Stimulated activated CD8-positive, alpha-beta memory T cell treated with anti-CD3 and anti-CD28 coated beads, Interleukin-12 subunit alpha, Interleukin-12 subunit beta, amount 100 ng/mL, for 24 hours (primary cell): Measurements from ENCODE around the gene PRR14.
"Not testable (repeated sequence)": the region's sequence is repeated elsewhere in the genome, so short reads cannot be mapped to it uniquely, and the experiment has no call there.

ENCODE experiments used
- DNase-seq: peaks from one replicate; pipeline ENCODE4 v3.0.0-alpha.2; 2020; ENCODE audit errors: extremely low read depth

The PRR14 gene

DNA sequence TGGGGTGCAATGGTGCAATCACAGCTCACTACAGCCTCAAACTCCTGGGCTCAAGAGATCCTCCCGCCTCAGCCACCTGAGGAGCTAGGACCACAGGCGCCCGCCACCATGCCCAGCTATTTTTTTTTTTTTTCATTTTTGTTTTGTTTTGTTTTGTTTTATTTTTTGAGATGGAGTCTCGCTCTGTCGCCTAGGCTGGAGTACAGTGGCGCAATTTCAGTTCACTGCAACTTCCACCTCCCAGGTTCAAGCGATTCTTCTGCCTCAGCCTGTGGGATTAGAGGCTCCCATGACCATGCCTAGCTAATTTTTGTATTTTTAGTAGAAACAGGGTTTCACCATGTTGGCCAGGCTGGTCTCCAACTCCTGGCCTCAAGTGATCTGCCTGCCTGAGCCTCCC is 18.3 kb upstream of the PRR14 start:
- not testable (repeated sequence) for DNase-seq

DNA sequence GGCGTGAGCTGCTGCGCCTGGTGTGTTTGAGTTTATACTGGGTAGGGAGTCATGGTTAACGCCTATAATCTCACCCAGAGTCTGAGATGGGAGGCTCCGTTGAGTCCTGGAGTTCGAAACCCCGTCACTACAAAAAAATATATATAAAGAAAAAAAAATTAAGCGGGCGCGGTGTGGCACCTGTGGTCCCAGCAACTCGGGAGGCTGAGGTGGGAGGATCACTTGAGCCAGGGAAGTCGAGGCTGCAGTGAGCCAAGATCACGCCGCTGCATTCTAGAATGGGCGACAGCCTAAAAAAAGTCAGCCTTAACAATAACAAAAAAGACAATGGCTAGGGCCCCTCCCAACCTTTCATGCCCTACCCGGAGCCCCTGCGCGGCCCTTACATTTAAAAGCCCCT is 17.2 kb upstream of the PRR14 start:
- no peak for DNase-seq

DNA sequence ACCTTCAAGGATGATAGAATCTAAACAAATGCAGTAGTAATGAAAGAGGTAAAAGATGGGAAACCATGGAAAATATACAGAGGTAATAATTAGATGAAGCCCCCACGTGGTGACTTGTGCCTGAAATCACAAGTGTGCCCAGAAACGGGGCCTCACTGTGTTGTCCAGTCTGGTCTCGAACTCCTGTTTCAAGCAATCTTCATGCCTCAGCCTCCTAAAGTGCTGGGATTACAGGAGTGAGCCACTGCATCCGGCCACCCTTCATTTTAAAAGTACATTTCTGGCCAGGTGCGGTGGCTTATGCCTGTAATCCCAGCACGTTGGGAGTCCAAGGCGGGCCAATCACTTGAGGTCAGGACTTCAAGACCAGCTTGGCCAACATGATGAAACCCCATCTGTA is 14.2 kb upstream of the PRR14 start:
- DNase-seq, result no peak

DNA sequence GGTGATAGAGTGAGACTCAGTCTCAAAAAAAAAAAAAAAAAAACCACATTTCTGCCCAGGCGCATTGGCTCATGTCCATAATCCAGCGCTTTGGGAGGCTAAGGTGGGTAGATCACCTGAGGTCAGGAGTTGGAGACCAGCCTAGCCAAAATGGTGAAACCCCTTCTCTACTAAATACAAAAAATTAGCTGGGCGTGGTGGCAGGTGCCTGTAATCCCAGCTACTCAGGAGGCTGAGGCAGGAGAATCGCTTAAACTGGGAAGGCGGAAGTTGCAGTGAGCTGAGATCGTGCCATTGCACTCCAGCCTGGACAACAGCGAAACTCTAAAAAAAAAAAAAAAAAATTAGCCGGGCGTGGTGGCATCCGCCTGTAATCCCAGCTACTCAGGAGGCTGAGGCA is 13.6 kb upstream of the PRR14 start:
- not testable (repeated sequence) for DNase-seq

DNA sequence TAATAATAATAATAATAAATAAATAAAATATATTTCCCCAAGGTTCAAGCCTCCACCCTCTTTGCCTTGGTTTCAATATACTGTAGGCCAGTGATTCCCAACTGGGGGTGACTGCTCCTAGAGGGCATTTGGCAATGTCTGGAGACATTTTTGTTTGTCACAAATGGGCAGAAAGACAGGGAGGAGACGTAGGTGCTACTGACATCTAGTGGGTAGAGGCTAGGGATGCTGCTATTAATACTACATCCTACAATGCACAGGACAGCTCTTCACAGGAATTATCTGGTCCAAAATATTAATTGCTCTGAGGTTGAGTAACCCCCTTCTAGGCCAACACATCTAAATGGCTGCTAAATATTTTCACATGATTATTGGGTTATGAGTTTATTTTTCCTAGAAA is 12.8 kb upstream of the PRR14 start:
- DNase-seq, result no peak

DNA sequence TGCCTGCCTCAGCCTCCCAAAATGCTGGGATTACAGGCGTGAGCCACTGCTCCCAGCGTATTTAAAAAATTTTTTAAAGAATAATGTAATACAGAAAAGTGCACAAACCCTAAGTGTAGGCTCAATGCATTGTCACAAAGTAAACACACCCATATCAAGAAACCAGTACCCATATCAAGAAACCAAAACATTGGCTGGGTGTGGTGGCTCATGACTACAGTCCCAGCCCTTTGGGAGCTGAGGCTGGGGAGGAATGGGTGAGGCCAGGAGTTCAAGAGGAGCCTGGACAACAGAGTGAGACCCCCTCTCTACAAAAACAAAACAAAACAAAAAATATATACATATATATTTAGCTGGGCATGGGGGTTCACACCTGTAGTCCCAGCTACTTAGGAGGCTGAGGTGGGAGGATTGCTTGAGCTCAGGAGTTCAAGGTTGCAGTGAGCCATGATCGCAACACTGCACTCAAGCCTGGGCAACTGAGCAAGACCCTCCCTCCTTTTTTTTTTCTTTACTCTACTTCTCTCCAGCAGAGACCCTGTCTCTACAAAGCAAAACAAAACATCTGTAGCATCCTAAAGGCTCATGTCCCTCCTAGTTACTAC is 9.3 kb upstream of the PRR14 start:
- DNase-seq, result no peak

DNA sequence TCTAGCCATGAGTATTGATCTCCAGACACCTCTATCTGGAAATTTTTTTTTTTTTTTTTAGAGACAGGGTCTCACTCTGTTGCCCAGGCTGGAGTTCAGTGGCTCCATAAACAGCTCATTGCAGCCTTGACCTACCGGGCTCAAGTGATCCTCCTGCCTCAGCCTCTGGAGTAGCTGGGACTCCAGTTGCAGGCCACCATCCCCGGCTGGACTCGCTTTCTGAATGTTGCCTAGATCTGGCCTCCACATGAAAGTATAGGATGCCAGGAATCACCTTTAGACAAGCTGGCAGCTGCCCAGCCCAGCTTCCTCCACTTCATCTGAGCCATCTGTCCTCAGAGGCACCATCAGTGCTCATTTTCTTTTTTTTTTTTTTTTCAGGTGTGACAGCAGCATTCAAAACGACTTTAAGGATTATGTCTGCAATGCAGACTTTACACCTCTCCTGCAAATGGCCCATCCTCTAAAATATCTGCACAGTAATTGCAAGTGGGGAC is 6.4 kb upstream of the PRR14 start:
- no peak for DNase-seq

DNA sequence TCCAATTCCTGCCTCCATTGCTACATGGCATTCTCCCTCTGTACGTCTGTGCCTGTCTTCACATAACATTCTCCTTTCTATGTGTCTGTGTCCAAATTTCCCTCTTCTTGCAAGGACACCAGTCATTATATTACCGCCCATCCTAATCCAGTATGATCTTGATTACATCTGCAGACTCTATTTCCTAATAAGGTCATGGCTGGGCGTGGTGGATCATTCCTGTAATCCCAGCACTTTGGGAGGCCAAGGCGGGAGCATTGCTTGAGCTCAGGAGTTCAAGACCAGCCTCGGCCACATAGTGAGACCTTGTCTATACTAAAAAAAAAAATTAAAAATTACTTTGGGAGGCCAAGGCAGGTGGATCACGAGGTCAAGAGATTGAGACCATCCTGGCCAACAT is 5.0 kb upstream of the PRR14 start:
- no peak for DNase-seq

DNA sequence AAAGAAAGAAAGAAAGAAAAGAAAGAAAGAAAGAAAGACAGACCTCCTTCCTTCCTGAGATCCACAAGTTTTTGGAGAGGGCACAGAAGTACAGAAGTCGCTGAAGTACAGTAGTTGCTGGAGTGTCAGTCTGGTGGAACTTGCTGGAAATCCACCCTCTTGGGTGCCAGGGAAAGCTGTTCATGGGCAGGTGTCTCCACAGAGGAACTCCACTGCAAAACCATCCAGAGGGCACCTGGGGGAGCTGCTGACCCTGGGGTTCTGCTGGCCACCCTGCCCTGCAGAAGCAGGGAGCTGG is 3.5 kb upstream of the PRR14 start:
- DNase-seq, result no peak

DNA sequence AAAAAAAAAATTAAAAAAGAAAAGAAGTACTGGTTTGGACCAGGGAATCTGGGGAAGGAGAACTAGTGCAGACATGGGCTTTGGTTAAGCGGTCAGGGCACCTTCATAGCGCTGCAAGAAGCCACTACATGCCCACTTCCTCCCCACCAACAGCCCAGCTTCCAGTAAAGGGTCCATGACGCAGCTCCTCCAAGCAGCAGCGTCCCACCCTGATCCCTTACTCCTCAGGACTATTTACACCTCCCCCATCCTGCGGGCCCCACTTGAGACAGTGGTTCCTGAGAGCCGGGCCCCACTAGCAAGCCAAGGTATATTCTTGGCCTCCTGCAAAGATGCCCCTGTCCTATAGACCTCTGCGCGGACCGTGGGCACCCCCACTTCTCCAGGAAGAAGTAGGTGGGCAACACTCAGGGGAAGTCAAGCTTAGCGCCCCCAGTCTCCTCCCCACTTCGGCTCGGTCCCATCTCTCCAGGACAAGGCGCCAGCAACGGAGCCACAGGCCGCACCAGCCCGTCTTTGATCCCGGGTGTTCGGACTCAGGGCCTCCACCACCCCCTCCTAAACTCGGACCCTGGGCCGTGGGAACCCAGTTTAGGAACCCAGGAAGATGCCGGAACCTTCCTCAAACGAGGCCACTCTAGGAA is 913 bp upstream of the PRR14 start:
- DNase-seq, result no peak

DNA sequence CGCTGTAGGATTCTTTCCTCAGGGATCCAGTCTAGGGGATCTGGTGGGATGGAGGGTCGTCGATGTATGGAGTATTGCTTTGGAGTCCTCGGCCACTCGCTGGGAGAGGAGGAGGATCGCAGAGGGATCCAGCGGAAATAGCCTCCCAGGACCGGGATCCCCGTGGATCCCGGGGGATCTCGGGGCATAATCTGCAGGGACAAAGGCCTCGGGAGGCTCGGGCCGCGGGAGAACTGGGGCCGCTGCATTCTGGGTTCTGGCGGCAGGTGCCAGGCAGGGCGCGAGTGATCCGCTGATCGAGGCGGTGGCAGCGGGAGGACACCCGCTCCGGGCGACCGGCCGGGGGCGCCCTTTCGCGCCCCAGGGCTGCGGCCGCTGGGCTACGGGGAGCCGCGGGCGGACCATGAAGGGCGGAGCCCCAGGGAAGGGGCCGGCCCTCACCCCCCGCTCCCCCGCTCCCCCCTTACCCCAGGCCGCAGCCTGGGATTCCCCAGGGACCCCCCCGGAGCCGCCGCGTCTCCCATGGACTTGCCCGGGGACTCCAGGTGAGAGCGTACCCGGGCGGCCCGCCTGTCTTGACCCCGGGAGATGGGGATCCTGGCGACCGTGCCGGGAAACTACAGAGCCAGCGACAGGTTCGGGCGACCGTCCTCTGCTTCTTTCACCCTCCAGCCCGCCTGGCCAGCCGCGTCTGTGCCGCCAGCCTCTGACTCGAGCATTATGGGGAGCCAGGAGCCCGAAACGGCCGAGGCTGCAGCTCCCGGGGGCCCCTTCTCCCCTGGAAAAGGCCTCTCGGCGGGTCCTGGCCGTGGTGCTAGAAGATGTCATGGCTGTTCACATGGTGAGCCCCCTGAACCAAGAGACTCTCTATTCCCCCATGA is 604 bp downstream of the PRR14 start:
- DNase-seq, result no peak

DNA sequence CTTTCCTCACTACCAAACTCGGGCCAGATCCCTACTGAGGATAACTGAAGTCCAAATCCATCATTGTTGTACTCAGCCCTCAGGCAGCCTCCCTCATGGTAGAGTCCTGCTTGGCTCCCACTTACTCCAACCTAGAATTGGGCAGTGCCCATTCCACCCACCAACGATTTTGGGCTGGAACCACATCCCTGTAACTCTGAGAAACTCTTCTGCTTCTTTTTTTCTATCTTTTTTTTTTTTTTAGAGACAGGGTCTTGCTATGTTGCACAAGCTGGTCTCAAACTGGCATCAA is 1.2 kb downstream of the PRR14 start:
- DNase-seq, result no peak

DNA sequence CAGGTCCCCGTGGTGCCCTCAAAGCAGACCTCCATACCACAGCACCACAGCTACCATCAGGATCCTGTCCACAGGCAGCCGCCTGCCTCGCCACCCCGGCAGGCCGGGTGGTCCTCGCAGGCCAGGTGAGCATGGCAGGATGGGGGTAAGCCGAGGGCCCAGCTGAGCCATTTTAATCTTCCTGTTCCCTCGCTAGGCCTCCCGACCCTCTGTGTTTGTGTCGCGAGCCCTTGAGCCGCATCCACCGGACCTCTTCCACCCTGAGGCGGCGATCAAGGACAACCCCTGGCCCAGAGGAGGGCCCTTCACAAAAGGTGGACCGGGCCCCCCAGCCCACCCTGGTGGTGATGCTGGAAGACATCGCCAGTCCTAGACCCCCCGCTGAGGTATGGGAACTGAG is 2.0 kb downstream of the PRR14 start:
- no peak for DNase-seq

DNA sequence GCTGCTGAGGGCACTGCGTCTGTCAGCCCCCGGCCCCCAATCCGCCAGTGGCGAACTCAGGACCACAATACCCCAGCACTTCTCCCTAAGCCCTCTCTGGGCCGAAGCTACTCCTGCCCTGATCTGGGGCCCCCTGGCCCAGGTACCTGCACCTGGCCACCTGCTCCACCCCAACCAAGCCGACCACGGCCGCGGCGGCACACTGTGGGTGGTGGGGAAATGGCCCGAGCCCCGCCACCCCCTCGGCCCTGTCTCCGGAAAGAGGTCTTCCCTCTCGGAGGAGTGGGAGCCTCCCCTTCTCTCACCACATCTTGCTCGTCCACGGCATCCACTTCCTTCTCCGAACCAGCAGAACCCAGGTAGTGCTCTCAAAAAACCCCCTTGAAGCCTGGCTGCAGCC is 4.1 kb downstream of the PRR14 start:
- no peak for DNase-seq

DNA sequence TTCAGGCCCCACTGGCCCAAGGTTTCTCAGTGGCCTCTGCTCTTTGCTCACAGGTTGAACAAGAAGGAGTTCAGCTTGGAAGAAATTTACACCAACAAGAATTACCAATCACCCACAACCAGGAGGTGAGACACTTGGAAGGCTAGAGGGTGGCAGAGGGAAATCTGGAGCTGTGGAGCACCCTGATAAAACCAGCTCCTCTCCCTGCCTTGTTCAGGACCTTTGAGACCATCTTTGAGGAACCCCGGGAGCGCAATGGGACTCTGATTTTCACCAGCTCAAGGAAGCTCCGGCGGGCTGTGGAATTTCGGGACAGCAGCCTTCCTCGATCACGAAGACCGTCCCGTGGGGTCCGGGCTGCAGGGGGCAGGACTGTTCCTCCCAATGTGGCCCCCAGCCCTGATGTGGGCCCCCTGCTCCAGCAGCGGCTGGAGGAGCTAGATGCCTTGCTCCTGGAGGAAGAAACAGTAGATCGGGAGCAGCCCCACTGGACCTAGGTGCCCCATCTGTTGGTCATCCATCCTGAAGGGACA is 5.1 kb downstream of the PRR14 start:
- DNase-seq, result no peak

DNA sequence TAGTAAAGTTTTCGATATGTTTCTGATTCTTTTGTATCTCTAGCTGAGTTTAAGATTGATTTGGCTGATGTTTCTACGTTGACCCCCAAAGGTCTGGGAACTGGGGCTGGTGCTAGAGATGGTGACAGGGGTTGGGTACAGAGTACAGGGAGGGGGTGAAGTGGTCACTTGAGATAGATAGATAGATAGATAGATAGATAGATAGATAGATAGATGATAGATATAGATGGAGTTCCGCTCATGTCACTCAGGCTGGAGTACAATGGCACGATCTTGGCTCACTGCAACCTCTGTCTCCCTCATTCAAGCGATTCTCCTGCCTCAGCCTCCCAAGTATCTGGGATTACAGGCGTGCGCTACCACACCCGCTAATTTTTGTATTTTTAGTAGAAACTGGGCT is 5.6 kb downstream of the PRR14 start:
- DNase-seq, result no peak

DNA sequence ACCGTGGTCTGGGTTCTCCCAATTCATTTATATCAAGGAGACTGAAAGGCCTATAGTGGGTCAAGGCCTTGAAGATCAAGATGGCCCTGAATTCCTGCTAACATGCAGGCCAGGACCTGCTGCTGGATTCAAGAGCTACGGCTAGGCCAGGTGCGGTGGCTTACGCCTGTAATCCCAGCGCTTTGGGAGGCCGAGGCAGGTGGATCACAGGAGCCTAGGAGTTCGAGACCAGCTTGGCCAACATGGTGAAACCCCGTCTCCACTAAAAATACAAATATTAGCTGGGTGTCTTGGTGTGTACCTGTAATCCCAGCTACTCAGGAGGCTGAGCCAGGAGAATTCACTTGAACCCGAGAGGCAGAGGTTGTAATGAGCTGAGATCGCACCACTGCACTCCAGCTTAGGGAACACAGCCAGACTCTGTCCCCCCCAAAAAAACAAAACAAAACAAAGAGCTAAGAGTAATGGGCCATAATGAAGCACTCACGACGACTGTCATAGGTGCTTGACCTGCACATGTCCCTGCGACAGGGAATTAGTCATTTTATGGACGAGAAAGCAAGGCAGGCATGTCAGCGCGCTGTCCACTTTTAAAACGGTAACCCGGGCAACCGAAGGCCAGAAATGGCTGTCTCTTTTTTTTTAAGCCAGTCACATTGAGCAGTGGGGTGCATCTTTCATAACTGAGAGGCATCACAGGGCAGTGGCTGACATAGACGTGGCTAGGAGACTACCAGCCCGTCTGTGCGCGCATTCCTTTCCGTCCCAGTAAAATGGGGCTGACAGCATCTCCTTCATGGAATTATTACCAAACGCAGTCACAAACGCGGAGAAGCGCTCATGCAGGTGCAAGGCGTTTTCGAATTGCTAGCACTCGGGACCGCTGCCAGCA is 6.5 kb downstream of the PRR14 start:
- DNase-seq, result no peak

DNA sequence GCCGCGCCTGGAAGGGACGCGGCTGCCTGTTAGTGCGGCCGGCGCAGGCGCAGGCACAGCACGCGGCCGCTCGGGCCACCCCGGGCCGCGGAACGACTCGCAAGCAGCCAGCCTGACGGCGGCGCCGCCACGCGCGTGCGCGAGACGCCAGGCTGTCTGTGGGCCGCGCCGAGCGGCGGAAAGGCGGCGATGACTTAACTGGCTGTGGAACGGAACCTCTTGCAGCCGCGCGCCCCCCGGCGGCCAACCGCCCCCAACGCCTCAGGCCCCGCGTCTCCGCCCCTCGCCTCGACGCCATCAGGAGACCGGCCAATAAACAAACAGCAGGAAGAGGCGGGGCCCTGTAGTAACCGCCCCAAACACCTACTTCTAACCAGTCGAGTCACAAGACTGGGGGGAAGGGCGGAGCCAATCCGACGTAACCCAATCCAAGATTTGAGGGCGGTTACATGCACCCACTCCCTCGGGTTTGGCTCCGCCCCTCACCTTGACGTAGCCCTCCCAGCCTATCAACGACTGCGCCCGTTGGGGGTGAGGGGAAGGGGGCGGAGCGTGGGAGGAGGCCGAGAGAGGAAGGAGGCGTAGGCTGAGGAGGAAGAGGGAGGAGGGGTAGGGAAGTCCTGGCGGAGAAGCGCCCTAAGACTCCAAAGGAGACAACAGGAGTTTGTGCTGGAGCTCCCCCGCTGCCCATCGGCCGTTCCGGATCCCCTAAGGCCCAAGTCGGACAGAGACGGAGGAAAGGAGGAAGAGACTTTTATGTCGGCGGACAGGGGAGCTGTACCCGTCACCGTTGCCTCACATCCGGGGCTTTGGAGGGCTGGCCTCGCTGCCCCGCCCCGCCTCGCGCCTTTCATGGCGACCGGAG is 7.3 kb downstream of the PRR14 start, which contains the start of gene FBRS:
FBRS (plus strand) TSS at position 566 of the 865 bp plus-strand sequence. CDS start 1,088 bp downstream, outside the sequence.
- peak; percentile 100 for DNase-seq

DNA sequence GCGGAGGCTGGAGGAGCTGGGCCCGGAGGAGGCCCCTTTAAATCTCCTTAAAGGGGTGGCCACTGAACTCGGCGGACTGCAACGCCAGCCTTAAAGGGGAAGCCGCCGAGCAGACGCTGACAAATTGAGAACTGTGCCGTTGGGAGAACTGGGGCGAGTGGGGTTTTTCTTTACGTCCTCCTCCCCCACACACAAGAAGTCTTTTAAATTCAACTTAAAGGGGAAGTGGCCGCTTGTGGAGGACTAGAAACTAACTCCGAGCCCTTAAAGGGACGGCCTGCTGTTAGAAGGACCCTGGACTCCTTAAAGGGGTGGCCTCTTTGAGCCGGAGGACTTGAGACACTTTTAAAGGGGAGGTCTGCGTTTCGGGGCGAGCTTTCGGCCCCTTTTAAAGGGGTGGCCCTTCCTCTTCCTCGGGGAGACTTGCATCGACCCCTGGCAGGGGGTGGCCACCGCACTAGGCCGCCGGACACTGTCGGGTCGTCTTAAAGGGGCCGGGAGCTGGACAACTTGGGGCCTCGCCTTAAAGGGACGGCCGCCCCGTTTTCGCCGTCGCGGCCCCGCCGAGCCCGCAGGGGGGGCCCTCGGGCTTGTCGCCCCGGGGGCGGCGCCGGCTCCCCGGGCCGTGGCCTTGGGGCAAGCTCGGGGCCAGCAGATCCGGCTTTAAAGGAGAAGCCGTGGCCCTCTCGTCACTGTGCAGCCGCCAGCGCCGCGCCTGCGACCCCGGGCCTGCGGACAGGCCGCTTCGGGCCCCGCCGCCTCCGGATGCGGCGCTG is 8.2 kb downstream of the PRR14 start:
- DNase-seq, result no peak
